WTC11 (cell line): ENCODE measurements around the gene BAIAP2L2. TPM values are rescaled to one million over a fixed set of nuclear protein-coding genes. Genes with fewer than 3 reads are reported as not detected.
A peak's percentile ranks its signal among the peaks of the same experiment; 100 is the strongest.
"Not testable (repeated sequence)": the region's sequence is repeated elsewhere in the genome, so short reads cannot be mapped to it uniquely, and the experiment has no call there.

Experiments used
- ATAC-seq: fragments of 200-7000 bp; cut with Tn5 transposase; 2 replicates; pipeline ENCODE4 v1.10.0; 2021; ENCODE audit warnings: mild to moderate bottlenecking, moderate library complexity
- CTCF ChIA-PET: fragments of 300-600 bp; sonication (Branson Sonifier 250); formaldehyde crosslinking; loops from one replicate; lab custom pipeline; 2021; ENCODE audit warnings: antibody characterized with exemption; lab: Charles Lee
- POLR2A ChIA-PET: fragments of 350-600 bp; sonication (Branson Sonifier 250); formaldehyde crosslinking; loops from one replicate; lab custom pipeline; 2021; ENCODE audit warnings: antibody characterized with exemption; lab: Charles Lee
- DNase-seq: peaks from one replicate; pipeline ENCODE4 v3.0.0; 2021; ENCODE audit warnings: low spot score
- H3K27ac Mint-ChIP-seq: 2 replicates; pipeline ENCODE4 v1.8.0; 2021; ENCODE audit warnings: mixed read lengths
- H3K27me3 Mint-ChIP-seq: 2 replicates; pipeline ENCODE4 v1.8.0; 2021; ENCODE audit warnings: low read depth, mild to moderate bottlenecking, moderate library complexity, mixed read lengths
- H3K36me3 Mint-ChIP-seq: 2 replicates; pipeline ENCODE4 v1.8.0; 2021; ENCODE audit warnings: mixed read lengths
- H3K4me1 Mint-ChIP-seq: 2 replicates; pipeline ENCODE4 v1.8.0; 2022; ENCODE audit warnings: mixed read lengths
- H3K4me3 Mint-ChIP-seq: 2 replicates; pipeline ENCODE4 v1.8.0; 2021; ENCODE audit warnings: mild to moderate bottlenecking, moderate library complexity, mixed read lengths
- H3K9me3 Mint-ChIP-seq: 2 replicates; pipeline ENCODE4 v1.8.0; 2021; ENCODE audit warnings: mixed read lengths
- ATF1 ChIP-seq: sonication (generic); formaldehyde crosslinking; IDR thresholded peaks from 2 replicates; pipeline ENCODE4 v1.8.1; 2023; ENCODE audit warnings: mild to moderate bottlenecking, moderate library complexity, missing genetic modification reagents
- E2F1 ChIP-seq: sonication (generic); formaldehyde crosslinking; IDR thresholded peaks from 2 replicates; pipeline ENCODE4 v1.8.0; 2022; ENCODE audit warnings: mild to moderate bottlenecking, missing genetic modification reagents
- EMX1 ChIP-seq: fragments of 250-450 bp; sonication (Bioruptor Pico); IDR thresholded peaks from 2 replicates; pipeline ENCODE4 v1.8.0; 2021; ENCODE audit warnings: mild to moderate bottlenecking
- IRF2 ChIP-seq: sonication (generic); formaldehyde crosslinking; IDR thresholded peaks from 2 replicates; pipeline ENCODE4 v1.8.0; 2022; ENCODE audit warnings: low read depth, missing genetic modification reagents, borderline replicate concordance
- MXD4 ChIP-seq: fragments of 250-450 bp; sonication (Bioruptor Pico); IDR thresholded peaks from 2 replicates; pipeline ENCODE4 v1.8.0; 2021; ENCODE audit warnings: mild to moderate bottlenecking, moderate library complexity, borderline replicate concordance
- NFE2L1 ChIP-seq: sonication (generic); formaldehyde crosslinking; IDR thresholded peaks from 2 replicates; pipeline ENCODE4 v1.8.1; 2023; ENCODE audit warnings: missing genetic modification reagents
- PRRX2 ChIP-seq: fragments of 250-450 bp; sonication (Bioruptor Pico); IDR thresholded peaks from 2 replicates; pipeline ENCODE4 v1.8.0; 2021; ENCODE audit warnings: mild to moderate bottlenecking
- USF2 ChIP-seq: sonication (generic); formaldehyde crosslinking; IDR thresholded peaks from 2 replicates; pipeline ENCODE4 v1.8.1; 2023; ENCODE audit warnings: mild to moderate bottlenecking, missing genetic modification reagents, moderate library complexity
- ZNF121 ChIP-seq: sonication (generic); formaldehyde crosslinking; IDR thresholded peaks from 2 replicates; pipeline ENCODE4 v1.8.0; 2023; ENCODE audit warnings: missing genetic modification reagents
- ZNF219 ChIP-seq: sonication (generic); formaldehyde crosslinking; IDR thresholded peaks from 2 replicates; pipeline ENCODE4 v1.8.0; 2023; ENCODE audit warnings: missing genetic modification reagents, mild to moderate bottlenecking, borderline replicate concordance
- ZNF263 ChIP-seq: sonication (generic); formaldehyde crosslinking; IDR thresholded peaks from 2 replicates; pipeline ENCODE4 v1.8.1; 2022; ENCODE audit warnings: low read depth, mild to moderate bottlenecking, moderate library complexity, missing genetic modification reagents
- total RNA-seq: library from RNA; stranded (reverse); gene quantifications from 3 replicates; pipeline ENCODE4 v1.2.3, GENCODE V29; 2021
- TF ChIP-seq, protein P1 (sequence below): sonication (generic); formaldehyde crosslinking; conservative IDR thresholded peaks from 2 replicates; pipeline ENCODE4 v1.8.1; 2022; ENCODE audit warnings: mild to moderate bottlenecking, missing genetic modification reagents
- TF ChIP-seq, protein P2 (sequence below): sonication (generic); formaldehyde crosslinking; IDR thresholded peaks from 2 replicates; pipeline ENCODE4 v1.8.1; 2023; ENCODE audit warnings: mild to moderate bottlenecking, missing genetic modification reagents
- TF ChIP-seq, protein P3 (sequence below): sonication (generic); formaldehyde crosslinking; IDR thresholded peaks from 2 replicates; pipeline ENCODE4 v1.8.1; 2023; ENCODE audit warnings: mild to moderate bottlenecking, moderate library complexity, missing genetic modification reagents
- TF ChIP-seq, protein P4 (sequence below): fragments of 250-450 bp; sonication (Bioruptor Pico); IDR thresholded peaks from 2 replicates; pipeline ENCODE4 v1.9.0; 2021; ENCODE audit warnings: mild to moderate bottlenecking

Gene BAIAP2L2
- total RNA-seq, 1 experiment from 2014 or later: 3.0 TPM

DNA sequence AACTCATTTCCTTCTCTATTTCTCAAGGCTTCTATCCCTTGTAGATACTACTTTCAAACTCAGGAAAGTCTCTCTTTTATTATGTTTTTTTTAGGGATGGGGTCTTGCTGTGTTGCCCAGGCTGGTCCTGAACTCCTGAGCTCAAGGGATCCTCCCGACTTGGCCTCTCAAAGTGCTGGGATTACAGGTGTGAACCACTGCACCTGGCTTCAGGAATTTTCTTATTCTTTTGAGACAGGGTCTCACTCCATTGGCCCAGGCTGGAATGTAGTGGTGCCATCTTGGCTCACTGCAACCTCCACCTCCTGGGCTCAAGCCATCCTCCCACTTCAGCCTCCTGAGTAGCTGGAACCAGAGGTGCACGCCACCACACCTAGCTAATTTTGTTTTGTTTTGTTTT lies 31.3 kb downstream of the BAIAP2L2 start:
- CTCF ChIA-PET: interaction anchor here (14.3 kb wide), 1 partner anchor 22 kb away, joined by 183 read pairs; no protein-coding TSS in a partner anchor
- H3K4me3 Mint-ChIP-seq, H3K4me1 Mint-ChIP-seq, ATAC-seq, H3K27ac Mint-ChIP-seq, POLR2A ChIA-PET, DNase-seq, H3K9me3 Mint-ChIP-seq, H3K36me3 Mint-ChIP-seq: not testable (repeated sequence)
- peaks cover 24% of the 10 kb centered on the region for H3K27me3 Mint-ChIP-seq
- peak; percentile 77; the same call in 1 of the 2 replicates for TF ChIP-seq ZNF121 (CRISPR knock-in tag)

DNA sequence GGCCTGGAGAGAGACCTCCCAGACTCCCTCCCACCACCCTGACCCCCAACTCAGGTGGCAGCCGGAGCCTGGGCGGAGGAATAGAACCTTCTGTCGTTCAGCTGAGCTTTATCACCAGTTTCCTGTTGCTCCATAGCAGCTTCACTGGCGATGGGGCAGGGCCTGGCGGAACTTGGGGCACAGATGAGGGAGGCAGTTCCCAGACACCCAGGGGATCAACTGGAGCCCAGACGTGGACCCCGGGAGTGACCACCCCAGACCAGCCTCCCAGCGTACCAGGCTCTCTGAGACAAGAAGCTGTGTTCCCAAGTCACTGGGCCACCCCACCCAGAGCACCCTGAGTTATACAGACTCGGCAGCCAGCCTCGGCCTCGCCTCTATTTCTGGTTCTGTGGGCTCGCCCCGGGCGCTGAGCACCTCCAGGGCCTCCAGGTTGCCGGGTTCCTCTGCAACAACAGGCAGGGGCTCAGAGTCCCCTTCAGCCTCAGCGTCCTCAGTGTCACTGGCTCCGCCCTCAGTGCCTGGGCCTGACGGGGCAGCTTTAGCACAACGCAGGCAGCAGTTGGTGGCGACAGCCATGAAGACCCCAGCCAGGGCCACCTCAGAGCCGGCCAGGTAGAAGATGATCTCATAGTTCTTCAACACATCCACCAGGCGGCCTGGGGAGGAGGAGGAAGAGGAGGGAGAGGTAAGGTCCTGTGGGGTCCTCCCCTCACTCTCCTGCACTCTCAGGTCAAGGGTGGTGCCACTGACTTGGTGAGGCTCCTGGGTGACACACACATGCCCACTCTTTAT lies 32.2 kb downstream of the BAIAP2L2 start:
- Mint-ChIP-seq H3K36me3 (no peaks in the 10 kb centered on the region; the same call in 1 of the 2 replicates), H3K4me3 (no peak overlapping the region), H3K9me3 (no peaks in the 10 kb centered on the region), H3K27ac (no peak overlapping the region), H3K4me1 (peaks cover 3% of the 10 kb centered on the region), H3K27me3 (peaks cover 23% of the 10 kb centered on the region)
- ATAC-seq: no peak
- ChIA-PET CTCF (interaction anchor here (14.3 kb wide), 1 partner anchor 23 kb away, joined by 183 read pairs; no protein-coding TSS in a partner anchor), POLR2A (no interaction called here)
- DNase-seq: no peak
- TF ChIP-seq ATF1 (CRISPR knock-in tag) (no peak), E2F1 (CRISPR knock-in tag) (no peak), ZNF263 (no peak), ZNF219 (CRISPR knock-in tag) (no peak)
- TF ChIP-seq, protein P1, sequence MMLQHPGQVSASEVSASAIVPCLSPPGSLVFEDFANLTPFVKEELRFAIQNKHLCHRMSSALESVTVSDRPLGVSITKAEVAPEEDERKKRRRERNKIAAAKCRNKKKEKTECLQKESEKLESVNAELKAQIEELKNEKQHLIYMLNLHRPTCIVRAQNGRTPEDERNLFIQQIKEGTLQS (CRISPR knock-in tag): no peak
- TF ChIP-seq, protein P2, sequence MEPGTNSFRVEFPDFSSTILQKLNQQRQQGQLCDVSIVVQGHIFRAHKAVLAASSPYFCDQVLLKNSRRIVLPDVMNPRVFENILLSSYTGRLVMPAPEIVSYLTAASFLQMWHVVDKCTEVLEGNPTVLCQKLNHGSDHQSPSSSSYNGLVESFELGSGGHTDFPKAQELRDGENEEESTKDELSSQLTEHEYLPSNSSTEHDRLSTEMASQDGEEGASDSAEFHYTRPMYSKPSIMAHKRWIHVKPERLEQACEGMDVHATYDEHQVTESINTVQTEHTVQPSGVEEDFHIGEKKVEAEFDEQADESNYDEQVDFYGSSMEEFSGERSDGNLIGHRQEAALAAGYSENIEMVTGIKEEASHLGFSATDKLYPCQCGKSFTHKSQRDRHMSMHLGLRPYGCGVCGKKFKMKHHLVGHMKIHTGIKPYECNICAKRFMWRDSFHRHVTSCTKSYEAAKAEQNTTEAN (CRISPR knock-in tag): no peak

DNA sequence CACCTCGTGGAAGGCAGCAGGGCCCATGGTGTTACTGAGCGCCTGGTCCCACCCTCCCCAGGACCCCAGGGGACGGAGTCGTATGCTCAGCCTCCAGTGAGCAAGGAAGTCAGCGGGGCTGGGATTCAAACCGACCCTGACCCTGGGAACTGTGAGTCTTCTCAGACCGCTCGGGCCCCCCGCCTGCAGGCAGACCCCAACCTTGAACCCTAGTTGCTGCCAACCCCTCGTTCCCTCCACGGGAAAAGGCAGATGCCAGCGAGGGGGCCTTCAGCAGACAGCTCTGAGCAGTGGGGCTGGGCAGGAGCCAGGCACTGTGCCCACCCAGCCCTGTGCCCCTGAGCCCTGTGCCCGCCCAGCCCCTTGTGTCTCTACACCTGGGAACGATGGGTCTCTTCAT lies 32.9 kb downstream of the BAIAP2L2 start:
- Mint-ChIP-seq H3K4me3 (no peak overlapping the region), H3K36me3 (peaks cover 2% of the 10 kb centered on the region), H3K9me3 (no peaks in the 10 kb centered on the region), H3K27me3 (peaks cover 22% of the 10 kb centered on the region), H3K27ac (no peak overlapping the region), H3K4me1 (peaks cover 2% of the 10 kb centered on the region; the same call in 1 of the 2 replicates)
- POLR2A ChIA-PET: no interaction called here
- DNase-seq (no peak), ATAC-seq (no peak)
- TF ChIP-seq EMX1 (CRISPR knock-in tag) (no peak), PRRX2 (CRISPR knock-in tag) (no peak), USF2 (no peak)
- TF ChIP-seq, protein P3, sequence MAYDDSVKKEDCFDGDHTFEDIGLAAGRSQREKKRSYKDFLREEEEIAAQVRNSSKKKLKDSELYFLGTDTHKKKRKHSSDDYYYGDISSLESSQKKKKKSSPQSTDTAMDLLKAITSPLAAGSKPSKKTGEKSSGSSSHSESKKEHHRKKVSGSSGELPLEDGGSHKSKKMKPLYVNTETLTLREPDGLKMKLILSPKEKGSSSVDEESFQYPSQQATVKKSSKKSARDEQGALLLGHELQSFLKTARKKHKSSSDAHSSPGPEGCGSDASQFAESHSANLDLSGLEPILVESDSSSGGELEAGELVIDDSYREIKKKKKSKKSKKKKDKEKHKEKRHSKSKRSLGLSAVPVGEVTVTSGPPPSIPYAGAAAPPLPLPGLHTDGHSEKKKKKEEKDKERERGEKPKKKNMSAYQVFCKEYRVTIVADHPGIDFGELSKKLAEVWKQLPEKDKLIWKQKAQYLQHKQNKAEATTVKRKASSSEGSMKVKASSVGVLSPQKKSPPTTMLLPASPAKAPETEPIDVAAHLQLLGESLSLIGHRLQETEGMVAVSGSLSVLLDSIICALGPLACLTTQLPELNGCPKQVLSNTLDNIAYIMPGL: no peak
- CTCF ChIA-PET: interaction anchor here (14.3 kb wide), 1 partner anchor 23 kb away, joined by 183 read pairs; no protein-coding TSS in a partner anchor

DNA sequence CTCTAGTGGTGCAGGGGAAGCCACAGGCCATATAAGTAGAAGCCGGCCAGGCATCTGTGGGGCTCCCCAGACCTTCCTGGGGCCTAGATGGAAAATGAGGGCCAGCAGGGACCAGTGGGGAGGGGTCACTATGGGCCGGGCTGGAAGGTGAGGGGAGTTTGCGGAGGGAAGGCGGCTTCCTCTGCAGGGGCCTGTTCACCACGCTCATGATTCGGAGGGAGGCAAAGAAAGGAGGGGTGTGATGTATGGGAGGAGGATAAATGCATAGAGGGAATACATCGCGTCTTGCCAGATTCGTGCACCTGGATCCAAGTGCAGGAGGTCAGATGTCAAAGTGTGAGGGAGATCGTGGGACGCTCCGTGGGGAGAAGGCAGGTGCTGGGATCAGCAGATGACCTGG lies 33.4 kb downstream of the BAIAP2L2 start:
- no peak for ATAC-seq
- Mint-ChIP-seq H3K27me3 (peaks cover 18% of the 10 kb centered on the region), H3K9me3 (no peaks in the 10 kb centered on the region), H3K4me1 (peaks cover 2% of the 10 kb centered on the region; the same call in 1 of the 2 replicates), H3K4me3 (no peak overlapping the region), H3K36me3 (peaks cover 2% of the 10 kb centered on the region), H3K27ac (no peak overlapping the region)
- POLR2A ChIA-PET: no interaction called here
- no peak for DNase-seq
- TF ChIP-seq, protein P4, sequence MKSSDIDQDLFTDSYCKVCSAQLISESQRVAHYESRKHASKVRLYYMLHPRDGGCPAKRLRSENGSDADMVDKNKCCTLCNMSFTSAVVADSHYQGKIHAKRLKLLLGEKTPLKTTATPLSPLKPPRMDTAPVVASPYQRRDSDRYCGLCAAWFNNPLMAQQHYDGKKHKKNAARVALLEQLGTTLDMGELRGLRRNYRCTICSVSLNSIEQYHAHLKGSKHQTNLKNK (CRISPR knock-in tag): no peak
- TF ChIP-seq E2F1 (CRISPR knock-in tag): no peak
- no peak for TF ChIP-seq ATF1 (CRISPR knock-in tag)
- no peak for TF ChIP-seq MXD4 (CRISPR knock-in tag)
- no peak for TF ChIP-seq IRF2 (CRISPR knock-in tag)
- no peak for TF ChIP-seq NFE2L1 (CRISPR knock-in tag)
- CTCF ChIA-PET: interaction anchor here (14.3 kb wide), 1 partner anchor 24 kb away, joined by 183 read pairs; no protein-coding TSS in a partner anchor
